ENCODE results near the gene NRXN3. TPM values are rescaled to one million over a fixed set of nuclear protein-coding genes. Genes with fewer than 3 reads are reported as not detected.

Gene NRXN3
- total and polyA plus RNA-seq, 2 of the 13 experiments (the other 11 are each of a cell fraction or from before 2014, with no cell fraction given): 0.03 TPM; not detected in 1

DNA sequence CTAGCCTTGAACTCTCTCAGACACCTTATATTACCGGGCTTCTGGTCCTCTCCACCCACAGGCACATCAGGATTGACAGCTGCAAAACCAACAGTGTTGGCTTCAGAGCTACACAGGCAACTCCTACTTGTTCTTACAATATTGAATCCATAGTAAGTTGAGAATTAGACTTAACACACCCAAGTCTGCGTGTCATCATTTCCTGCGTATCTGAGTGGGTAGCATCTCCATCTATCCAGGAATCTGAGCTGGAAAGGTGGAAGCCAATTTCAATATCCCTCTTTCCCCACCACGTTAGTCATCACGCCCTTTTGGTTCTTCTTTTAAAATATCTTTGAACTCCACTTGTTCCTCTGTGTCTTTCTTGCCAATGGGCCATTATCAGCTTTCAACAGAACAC, 37.2 kb downstream of the NRXN3 start:
- Histone ChIP-seq H4K20me1 (ENCODE audit: insufficient read depth, low read length) (no peaks in the 10 kb centered on the region), H3K36me3 (replicated peaks in 1 of 2; ENCODE audit: control insufficient read depth in 1 of 2, insufficient read depth in 2 of 2, low read length in 2 of 2) (no peaks in the 10 kb centered on the region), H3K79me2 (ENCODE audit: insufficient read depth, low read length) (no peaks in the 10 kb centered on the region), H3K9ac (ENCODE audit: insufficient read depth, low read depth, low read length) (no peak overlapping the region), H3K27me3 (ENCODE audit: control insufficient read depth in 1 of 2, insufficient read depth in 2 of 2, low read length in 2 of 2) (no peaks in the 10 kb centered on the region), H2AFZ (ENCODE audit: low read length) (no peak overlapping the region), H3K4me3 (replicated peaks in 1 of 3; ENCODE audit: insufficient read depth in 1 of 3, low read depth in 2 of 3, low read length in 3 of 3) (no peak overlapping the region), H3K4me2 (ENCODE audit: low read depth, low read length) (no peak overlapping the region), H3K4me1 (ENCODE audit: insufficient read depth, low read length) (no peaks in the 10 kb centered on the region), H3K9me3 (ENCODE audit: low read length) (no peaks in the 10 kb centered on the region), H3K27ac (ENCODE audit: extremely low read length, insufficient read depth, low read length) (no peak overlapping the region)
- TF ChIP-seq ZGPAT (CRISPR knock-in tag; IDR thresholded peaks at IDR 0.05) (no peak), ZNF713 (CRISPR knock-in tag; IDR thresholded peaks at IDR 0.05) (no peak), ZSCAN5A (CRISPR knock-in tag; IDR thresholded peaks at IDR 0.05; ENCODE audit: borderline replicate concordance) (no peak), TOE1 (CRISPR knock-in tag; IDR thresholded peaks at IDR 0.05) (no peak), IRF9 (CRISPR knock-in tag; IDR thresholded peaks at IDR 0.05; ENCODE audit: borderline replicate concordance) (no peak), ZNF549 (CRISPR knock-in tag; IDR thresholded peaks at IDR 0.05) (no peak), ATRX (CRISPR knock-in tag; IDR thresholded peaks at IDR 0.05; ENCODE audit: borderline replicate concordance) (no peak), SNAPC2 (CRISPR knock-in tag; IDR thresholded peaks at IDR 0.05) (no peak), HOXA7 (CRISPR knock-in tag; IDR thresholded peaks at IDR 0.05) (no peak), TEAD2 (CRISPR knock-in tag; IDR thresholded peaks at IDR 0.05) (no peak), ZNF34 (CRISPR knock-in tag; IDR thresholded peaks at IDR 0.05; ENCODE audit: borderline replicate concordance) (no peak), AGO2 (optimal IDR thresholded peaks at IDR 0.05; ENCODE audit: low read depth, low read length) (no peak), PAX8 (CRISPR knock-in tag; IDR thresholded peaks at IDR 0.05; ENCODE audit: borderline replicate concordance) (no peak), PHF20 (CRISPR knock-in tag; IDR thresholded peaks at IDR 0.05) (no peak), PHF8 (CRISPR knock-in tag; IDR thresholded peaks at IDR 0.05) (no peak), YY1 (IDR thresholded peaks at IDR 0.05; ENCODE audit: insufficient read depth, insufficient replicate concordance, low read depth, low read length) (no peak), TMF1 (CRISPR knock-in tag; IDR thresholded peaks at IDR 0.05; ENCODE audit: low read depth) (no peak), ZNF605 (CRISPR knock-in tag; IDR thresholded peaks at IDR 0.05) (no peak)
- TF ChIP-seq, protein P1, sequence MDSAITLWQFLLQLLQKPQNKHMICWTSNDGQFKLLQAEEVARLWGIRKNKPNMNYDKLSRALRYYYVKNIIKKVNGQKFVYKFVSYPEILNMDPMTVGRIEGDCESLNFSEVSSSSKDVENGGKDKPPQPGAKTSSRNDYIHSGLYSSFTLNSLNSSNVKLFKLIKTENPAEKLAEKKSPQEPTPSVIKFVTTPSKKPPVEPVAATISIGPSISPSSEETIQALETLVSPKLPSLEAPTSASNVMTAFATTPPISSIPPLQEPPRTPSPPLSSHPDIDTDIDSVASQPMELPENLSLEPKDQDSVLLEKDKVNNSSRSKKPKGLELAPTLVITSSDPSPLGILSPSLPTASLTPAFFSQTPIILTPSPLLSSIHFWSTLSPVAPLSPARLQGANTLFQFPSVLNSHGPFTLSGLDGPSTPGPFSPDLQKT (CRISPR knock-in tag; IDR thresholded peaks at IDR 0.05; ENCODE audit: borderline replicate concordance): no peak
- no TSS peak for BruUV-seq (replicated peaks)
- ChIA-PET POLR2A (no interaction called here), CTCF (ENCODE audit: low intra/inter-chr PET ratio, low total read pairs) (no interaction called here)
- in situ Hi-C loops (cut with HindIII; ENCODE audit: extremely low pct_ligation_motif_present, low pct_unique_long_range_greater_than_20kb) (no loop called here), intact Hi-C loops (cut with micrococcal nuclease; ENCODE audit: unreplicated experiment) (no loop called here)
- ATAC-seq: no peak
- no peak for FAIRE-seq
- WGBS (ENCODE audit: low lambda C conversion rate): 15% methylated on average over 5 of the region's 5 CpGs
- DNase-seq (ENCODE audit: low spot score): no peak

All from HepG2 (cell line).